Skeletal muscle cell (primary cell): Measurements from ENCODE around the gene GNPTAB.
"Not testable (repeated sequence)": the region's sequence is repeated elsewhere in the genome, so short reads cannot be mapped to it uniquely, and the experiment has no call there.

Source experiments
- DNase-seq: peaks from one replicate; pipeline ENCODE4 v3.0.0-alpha.2; 2010; ENCODE audit warnings: low read depth
- H3K4me3 ChIP-seq: 2 replicates; pipeline ENCODE4 v1.5.1; 2011; ENCODE audit warnings: low read depth, mild to moderate bottlenecking, control low read depth, low read length, moderate library complexity

Gene GNPTAB

DNA sequence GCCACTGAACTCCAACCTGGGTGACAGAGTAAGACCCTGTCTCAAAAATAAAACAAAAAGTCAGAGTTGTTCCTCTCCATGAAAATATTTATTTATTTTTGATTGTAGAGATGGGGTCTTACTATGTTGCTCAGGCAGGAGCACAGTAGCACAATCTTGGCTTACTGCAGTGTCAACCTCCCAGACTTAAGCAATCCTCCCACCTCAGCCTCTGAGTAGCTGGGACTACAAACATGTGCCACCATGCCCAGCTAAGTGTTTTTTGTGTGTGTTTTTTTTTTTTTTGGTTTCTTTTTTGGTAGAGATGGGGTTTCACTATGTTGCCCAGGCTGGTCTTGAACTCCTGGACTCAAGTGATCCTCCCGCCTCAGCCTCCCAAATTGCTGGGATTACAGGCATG lies 18.0 kb downstream of the GNPTAB start:
- H3K4me3 ChIP-seq, DNase-seq: not testable (repeated sequence)

DNA sequence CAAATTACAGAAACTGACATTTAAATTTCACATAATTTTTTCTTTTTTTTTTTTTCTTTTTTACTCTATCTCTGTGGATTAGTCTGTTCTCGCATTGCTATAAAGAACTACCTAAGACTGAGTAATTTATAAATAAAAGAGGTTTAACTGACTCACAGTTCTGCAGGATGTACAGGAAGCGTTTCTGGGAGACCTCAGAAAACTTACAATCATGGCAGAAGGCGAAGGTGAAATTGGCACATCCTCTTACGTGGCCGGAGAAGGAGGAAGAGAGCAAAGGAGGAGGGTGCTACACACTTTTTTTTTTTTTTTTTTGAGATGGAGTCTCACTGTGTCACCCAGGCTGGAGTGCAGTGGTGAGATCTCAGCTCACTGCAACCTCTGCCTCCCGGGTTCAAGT lies 19.4 kb downstream of the GNPTAB start:
- not testable (repeated sequence) for DNase-seq, H3K4me3 ChIP-seq

DNA sequence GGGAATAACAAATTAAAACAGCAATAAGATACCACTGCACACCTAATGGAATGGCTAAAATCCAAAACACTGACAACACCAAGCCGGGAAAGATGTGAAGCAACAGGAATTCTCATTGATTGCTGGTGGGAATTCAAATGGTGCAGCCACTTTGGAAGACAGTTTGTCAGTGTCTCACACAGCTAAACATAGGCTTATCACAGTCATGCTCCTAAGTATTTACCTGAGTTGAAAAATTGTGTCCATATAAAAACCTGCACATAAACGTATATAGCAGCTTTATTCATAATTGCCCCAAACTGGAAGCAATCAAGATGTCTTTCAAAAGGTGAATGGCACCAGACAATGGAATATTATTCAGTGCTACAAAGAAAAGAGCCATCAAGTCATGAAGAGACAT lies 21.6 kb downstream of the GNPTAB start:
- no peak for DNase-seq
- H3K4me3 ChIP-seq: no peak overlapping the region

DNA sequence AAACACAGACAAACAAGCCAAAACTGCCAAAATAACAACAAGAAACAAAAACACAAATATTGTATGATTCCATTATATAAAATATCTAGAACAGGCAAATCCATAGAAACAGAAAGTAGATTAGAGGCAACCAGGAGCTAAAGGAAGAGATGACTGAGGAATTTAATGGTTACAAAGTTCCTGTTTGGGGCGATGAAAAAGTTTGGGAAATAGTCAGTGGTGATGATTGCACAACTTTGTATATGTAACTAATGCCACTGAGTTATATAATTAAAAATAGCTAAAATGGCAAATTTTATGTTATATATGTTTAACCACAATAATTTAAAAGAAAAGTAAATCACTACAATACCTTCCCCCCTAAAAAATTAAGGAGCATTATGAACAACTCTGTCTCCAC lies 24.5 kb downstream of the GNPTAB start:
- no peak for DNase-seq
- no peak overlapping the region for H3K4me3 ChIP-seq

DNA sequence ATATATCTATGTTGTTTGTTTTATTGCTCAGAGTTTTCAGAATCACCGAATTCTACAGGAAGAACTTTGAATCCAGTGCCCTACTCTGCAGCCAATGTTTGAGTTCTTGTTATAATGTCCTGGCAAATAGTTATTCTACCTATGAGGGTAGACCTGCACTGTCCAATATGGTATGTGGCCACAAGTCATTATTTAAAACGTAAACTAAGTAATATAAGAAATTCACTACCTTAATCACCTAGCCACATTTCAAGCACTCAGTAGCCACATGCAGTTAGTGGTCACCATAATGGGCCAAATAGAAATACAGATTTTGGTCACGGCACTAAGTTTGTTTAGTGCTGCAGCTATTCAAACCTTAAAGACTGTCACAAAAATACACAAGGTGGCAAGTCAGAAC lies 26.4 kb downstream of the GNPTAB start:
- H3K4me3 ChIP-seq: no peak overlapping the region
- DNase-seq: no peak

DNA sequence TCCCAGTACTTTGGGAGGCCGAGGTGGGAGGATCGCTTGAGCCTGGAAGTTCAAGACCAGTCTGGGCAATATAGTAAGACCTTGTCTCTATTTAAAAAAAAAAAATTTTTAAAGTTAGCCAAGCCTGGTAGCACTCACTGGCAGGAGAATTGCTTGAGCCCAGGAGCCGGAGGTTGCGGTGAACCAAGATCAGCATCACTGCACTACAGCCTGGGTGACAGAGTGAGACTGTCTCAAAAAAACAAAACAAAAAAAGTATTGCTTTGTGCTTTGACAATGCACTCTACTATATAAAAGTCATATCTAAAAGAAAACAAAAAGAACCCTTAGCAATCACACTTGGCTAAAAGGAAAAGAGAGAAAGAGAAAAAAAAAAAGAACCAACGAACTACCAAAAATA lies 26.8 kb downstream of the GNPTAB start:
- H3K4me3 ChIP-seq: no peak overlapping the region
- DNase-seq: no peak

DNA sequence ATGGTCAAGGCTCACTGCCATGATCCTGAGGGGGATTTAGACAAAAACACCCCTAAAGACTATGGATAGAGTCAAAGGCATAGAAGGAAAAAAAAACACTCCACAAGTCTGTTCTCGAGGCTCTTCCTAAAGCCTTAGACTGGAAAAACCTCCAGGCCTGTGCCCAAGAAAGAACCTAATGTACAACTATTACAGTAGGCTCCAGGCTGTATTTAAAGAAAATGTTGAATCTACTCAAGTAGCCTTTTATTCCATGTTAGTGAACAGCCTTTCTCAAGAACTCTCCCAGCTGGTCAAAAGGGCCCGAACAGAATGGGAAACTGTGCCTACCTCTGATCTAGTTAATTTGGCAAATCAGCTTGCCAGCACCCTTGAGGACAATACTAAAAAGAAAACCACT lies 28.3 kb downstream of the GNPTAB start:
- DNase-seq: no peak
- no peak overlapping the region for H3K4me3 ChIP-seq

DNA sequence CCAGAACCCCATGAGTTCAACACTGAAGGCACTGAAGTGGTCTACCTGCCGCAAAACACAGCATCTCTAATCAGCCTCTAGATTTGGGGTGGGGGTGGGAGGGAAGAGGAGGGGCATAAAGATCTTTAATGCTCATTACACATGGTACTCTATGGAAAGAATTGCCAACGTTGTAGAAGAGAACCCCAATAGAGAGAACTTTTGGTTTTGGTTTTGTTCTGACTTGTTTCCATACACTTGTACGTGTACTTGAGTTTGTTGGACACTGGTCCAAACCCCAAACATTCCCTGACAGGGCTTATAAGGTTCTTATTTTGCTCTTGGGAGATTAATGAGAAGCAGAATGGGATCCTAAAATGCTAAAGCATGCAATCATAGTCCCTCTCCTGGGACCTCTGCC lies 31.0 kb downstream of the GNPTAB start:
- DNase-seq: no peak

DNA sequence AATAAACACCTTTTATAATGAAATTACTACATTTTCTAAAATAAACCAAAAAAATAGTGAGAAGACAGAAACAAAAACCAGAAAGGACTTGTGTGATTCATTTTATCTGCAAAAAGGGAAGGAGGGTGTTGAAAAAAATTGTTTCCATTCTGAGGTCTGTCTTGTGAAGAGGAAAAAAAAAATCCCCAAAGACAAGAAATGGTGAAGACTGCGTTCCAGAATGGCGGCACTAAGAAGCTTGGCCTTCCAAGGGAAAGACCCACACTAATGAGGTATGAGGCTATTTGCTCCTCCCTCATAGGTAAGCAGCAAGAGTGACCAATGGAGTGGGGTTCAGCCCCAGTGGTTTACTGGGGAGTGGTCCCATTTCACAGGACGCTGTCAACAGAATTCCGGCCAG lies 35.0 kb downstream of the GNPTAB start:
- H3K4me3 ChIP-seq: no peak overlapping the region
- no peak for DNase-seq

More for the DNA sequence above, 31.0 kb downstream of the GNPTAB start:
- no peak overlapping the region for H3K4me3 ChIP-seq

DNA sequence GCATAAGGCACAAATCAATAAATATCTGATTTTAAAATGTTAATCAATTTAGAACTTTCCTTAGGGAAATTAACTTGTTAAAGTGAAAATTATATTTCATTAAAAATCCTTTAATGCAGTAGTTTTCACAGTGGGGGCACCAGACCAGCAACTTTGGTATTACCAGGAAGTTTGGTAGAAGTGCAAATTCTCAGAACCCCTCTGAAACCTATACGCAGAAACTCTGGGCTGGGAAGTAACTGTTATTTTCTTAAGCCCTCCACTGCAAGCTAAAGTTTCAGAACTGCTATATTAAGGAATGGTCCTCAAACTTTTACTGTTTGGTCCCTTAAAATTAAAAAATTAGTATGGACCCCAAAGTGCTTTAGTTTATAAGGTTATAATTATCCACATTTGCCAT lies 35.7 kb downstream of the GNPTAB start:
- no peak for DNase-seq
- no peak overlapping the region for H3K4me3 ChIP-seq

DNA sequence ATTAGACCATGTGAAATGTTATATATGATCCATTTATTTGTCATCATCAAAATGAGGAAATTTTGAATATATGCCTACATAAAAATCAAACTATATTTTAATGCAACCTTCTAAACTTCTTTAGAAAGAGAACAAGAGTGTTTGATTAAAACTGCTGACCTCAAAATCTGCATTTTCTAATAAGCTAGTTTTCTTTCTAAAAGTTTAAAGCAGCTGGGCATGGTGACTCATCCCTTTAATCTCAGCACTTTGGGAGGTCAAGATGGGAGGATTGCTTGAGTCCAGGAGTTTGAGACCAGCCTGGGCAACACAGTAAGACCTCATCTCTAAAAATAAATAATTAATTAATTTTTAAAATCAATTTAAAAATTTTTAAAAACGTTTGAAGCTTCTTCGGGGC lies 36.2 kb downstream of the GNPTAB start:
- no peak for DNase-seq
- no peak overlapping the region for H3K4me3 ChIP-seq

DNA sequence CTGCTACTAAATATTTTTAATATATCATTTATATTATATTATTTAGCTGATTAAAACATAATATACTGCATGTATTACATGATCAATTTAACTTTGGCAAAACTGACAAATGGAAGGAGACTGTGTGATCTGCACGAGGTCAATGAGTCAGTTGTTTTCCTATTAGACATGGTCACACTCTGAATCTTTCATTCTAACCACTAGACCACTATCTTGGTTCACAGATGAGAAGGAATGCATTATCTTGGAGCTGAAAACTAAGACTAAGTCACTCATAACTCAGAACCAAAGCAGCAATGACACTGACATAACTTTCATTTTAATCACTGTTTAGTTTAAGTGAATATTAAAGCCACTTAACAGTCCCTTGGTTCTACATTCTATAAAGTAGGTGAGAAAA lies 37.4 kb downstream of the GNPTAB start:
- no peak for DNase-seq
- no peak overlapping the region for H3K4me3 ChIP-seq

DNA sequence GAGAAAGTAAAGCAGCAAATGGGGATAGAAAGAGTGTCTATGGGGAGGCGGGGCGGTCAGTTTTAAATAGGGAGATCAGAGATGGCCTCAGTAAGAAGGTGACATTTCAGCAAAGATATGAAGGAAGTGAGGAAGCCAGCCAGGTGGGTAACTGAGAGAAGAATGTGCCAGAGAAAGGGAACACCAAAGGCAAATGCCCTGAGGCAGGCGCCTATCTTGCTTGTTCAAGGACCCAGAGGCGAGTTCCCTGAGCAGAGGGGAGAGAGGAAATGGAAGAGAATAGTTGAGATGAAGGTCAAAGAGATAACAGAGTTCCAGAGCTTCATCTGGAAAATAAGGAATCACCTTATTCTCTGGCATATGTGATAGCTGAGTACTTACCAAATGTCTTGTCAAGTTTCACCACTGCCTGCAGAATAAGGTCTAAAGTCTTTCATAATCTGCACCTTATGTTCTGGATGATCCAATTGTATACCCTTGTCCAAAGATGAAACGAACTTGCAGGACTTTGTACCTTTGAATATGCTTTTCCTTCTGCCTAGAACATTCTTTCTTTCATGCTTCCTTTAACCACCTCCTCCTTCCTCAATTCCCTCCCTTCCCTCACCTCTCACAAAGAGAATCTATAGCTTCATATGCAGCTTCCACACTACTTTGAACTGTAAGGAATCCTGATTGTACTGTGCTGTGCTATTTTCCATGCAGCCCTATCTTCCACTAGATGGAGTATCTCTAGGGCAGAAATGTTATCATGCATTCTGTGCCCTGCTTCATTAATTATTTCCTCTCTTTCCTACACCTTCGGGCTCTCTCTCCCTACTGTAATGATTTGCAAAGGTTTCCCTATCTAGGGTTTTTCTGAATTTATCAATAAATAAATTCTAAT lies 38.5 kb downstream of the GNPTAB start:
- no peak overlapping the region for H3K4me3 ChIP-seq
- no peak for DNase-seq

DNA sequence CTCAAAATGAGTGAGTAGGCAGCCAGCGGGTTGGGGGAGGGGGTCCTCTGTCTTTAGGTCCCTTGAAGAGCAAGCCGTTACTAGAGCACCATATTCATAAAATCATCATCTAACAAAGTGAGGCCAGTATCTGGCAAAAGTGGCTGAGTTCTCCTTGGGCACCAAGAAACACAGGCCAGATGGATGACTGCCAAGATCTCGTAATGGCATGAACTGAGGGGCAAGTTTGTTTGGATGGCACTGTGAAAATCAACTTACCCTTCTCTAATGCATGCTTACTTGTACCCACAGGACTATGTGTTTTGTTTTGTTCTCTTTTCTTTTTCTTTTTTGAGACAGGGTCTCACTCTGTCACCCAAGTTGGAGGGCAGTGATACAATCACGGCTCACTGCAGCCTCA lies 41.6 kb downstream of the GNPTAB start:
- DNase-seq: no peak
- no peak overlapping the region for H3K4me3 ChIP-seq

DNA sequence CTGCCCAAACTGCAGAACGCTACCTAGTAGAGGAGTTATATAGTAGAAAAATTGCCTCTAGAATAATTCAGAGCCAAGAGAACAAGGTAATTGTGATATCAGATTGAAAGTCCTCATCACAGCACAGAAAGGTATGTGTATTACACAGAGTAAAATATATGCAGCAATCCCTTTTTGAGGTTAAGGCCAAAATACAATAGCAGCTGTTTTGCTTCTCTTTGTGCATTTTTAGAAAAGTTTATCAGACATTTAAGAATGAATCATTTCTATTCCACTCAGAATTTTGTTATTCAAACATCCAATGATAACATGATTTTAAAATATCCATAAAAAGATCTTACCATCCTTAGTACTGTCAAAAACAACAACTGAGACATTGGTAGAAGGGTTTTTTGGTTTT lies 45.1 kb downstream of the GNPTAB start:
- no peak for DNase-seq
- no peak overlapping the region for H3K4me3 ChIP-seq

DNA sequence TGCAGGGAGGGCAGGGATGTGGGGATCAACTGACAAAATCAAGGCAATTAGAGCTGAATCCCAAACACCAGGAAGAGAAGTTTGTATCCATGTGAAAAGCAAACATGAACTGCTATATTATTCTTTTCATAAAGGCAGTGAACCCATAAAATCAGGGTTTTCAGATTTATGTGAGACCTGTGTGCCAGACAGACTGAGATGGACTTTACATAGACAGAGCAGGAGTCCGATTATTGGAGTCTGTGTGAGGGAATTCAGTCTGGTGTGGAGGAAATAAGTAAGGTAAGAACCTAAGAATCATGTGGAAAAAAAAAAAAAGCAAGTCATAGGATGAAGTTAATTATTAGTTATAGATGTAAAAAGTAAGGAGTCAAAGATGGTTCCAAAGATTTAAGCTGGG lies 46.4 kb downstream of the GNPTAB start:
- H3K4me3 ChIP-seq: no peak overlapping the region
- no peak for DNase-seq

DNA sequence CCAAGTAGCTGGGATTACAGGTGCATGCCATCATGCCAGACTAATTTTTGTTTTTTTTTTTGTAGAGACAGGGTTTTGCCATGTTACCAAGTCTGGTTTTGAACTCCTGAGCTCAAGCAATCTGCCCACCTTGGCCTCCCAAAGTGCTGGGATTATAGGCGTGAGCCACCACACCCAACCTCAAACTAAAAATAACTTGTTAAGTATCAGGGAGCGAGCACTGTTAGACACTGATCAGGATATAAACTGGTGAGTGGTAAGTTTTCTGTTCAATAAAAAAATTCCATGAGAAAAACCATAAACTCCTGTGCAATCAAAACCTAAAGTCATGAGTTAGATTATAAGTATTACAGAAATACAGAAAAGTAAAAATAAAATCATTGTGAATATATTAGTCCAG lies 46.9 kb downstream of the GNPTAB start:
- no peak for DNase-seq
- no peak overlapping the region for H3K4me3 ChIP-seq

DNA sequence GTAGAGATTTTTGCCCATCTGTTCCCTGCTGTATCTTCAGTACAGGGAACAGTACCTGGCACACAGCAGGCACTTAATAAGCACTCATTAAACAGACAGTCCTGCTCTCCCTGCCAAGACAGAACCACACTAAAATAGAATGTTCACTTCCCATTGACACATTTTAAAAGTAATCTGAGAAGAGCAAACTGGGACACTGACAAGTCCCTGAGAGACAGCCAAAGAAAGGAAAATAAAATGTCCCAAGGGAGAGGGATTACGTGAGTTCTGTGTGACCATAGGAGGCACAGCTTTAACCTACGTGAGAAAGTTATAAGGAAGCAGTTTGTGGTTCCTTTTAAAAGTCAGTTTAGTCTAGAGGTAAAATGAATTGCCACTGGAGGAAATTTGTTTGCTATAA lies 47.6 kb downstream of the GNPTAB start:
- no peak for DNase-seq

DNA sequence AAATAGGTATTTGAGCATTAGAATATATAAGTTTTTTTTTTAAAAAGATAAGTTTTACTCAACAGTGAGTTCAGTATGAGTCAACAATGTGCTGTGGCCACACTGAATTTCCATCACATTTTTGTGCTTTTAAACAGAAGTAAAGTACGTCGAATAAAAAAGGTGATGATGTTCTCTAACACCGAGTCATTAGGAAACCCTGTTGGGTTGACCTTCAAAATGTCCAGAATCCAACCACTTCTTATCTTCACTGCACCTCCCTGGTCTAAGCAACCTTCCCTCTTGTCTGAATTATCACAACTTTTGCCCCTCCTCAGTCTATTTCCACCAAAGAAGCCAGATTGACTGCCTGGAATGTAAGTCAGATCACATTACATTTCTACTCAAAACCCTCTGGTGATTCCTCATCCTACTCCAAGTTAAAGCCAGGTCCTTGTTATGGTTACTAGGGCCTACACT lies 48.5 kb downstream of the GNPTAB start:
- H3K4me3 ChIP-seq: no peak overlapping the region
- DNase-seq: no peak

More for the DNA sequence above, 47.6 kb downstream of the GNPTAB start:
- no peak overlapping the region for H3K4me3 ChIP-seq

DNA sequence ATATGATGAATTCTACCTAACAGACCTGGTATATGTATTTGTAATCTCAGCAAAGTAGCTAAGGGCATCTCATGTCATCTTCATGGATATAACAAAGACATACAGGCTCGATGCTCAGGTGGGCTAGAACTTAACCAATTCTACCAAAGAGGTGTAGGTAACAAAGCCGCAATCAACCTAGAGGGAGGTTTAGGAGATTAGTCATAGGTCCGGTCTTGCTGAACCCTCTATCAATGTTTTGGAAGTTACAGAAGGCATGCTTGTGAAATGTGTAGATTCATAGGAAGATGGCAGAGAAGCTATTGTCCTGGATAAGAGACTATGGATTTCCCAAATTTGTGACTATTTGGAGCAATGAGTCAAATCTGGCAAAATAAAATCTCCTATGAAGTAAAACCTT lies 48.9 kb downstream of the GNPTAB start:
- no peak for DNase-seq
- no peak overlapping the region for H3K4me3 ChIP-seq

DNA sequence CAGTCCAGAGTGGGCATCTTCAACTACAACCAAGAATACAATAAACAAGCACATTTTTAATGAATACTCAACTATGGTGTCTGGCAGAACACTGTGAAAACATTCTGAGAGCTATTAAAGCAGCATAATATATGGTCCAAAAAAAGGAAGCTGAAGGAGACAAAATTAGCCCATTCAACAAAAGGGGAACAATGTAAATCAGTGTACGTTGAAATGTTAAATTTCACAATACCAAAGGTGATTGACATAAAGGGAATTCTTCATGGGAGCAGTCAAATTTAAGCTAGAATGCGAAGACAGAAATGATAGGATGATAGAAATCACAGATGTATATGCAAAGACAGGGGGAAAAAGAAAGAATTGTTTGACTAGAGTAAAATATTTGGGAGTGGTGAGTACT lies 50.2 kb downstream of the GNPTAB start:
- no peak for DNase-seq
- H3K4me3 ChIP-seq: no peak overlapping the region
